Suppressor macrophage (primary cell): ENCODE data around the gene SPRY1.

Experiments used
- DNase-seq, 4 experiments: peaks; one replicate each; pipeline ENCODE4 v3.0.0-alpha.2; 2020 to 2022

The SPRY1 gene

DNA sequence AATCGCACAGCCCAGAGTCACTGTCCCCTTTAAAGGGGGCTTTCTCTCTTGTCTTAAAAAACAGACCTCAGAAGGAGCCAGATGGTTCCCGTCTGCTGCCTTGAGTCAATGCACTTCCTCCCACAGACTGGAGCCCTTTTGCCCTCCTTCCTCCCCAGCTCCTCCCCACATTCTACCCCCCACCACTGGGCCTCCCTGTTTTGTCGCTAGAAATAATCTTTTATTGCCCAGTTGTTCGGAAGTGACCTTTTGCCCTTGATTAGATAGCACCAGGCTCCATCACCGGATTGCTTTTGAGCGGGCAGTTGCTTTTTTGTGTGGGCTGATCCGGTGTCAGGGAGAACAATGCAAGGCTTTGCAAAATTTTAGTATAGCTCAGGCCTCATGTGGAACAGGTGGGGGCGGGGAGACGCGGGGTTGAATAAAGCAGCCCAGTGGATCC is 47.7 kb downstream of the SPRY1 start:
- DNase-seq = peak; percentile 53 to 80 (median 76)

DNA sequence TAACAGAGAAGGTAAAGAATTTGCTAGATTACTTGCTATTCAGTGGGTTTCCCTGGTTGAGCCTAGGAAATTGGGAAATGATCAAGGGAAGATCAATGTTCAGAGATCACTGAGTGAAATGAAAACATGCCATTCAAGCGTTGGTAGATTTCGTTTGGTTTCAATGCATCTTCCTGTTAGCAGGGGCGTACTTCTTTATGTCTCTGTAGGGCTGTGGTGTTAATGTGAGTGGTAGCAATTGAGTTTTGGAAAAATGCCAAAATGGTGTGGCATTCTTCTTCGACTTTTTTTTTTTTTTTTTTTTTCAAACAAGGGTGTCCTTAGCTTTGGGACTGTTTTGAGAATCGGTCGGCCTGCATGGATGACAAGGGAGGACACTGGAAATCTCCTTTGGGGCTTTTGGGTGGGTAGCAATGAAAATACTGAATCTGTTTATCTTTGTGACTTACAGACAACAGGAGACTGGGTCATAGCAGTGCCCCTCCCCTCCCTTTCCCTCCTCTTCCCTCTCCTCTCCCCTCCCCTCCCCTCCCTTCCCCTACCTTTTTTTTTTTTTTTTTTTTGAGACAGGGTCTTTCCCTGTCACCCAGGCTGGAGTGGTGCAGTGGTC is 50.4 kb downstream of the SPRY1 start:
- DNase-seq = peak in 1 of 4 experiments; percentile 11

DNA sequence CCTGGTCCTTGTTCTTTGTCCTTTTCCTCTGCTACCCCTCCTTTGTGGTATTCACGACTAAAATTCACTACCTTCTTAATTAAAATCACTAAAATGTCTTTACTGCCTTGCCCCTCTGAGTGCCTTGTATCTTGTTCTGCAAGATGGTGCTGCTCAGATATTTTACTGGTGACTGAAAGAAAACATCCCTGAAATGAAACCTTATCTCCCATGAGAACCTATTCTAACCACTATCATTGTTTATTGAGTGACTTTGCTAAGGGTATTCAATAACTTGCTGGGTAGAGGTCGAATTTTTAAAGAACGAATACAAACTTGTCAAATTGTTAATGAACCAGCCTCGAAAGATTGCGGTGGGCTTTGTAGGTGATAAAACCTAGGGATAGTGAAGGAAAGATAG is 52.8 kb downstream of the SPRY1 start:
- DNase-seq = no peak

DNA sequence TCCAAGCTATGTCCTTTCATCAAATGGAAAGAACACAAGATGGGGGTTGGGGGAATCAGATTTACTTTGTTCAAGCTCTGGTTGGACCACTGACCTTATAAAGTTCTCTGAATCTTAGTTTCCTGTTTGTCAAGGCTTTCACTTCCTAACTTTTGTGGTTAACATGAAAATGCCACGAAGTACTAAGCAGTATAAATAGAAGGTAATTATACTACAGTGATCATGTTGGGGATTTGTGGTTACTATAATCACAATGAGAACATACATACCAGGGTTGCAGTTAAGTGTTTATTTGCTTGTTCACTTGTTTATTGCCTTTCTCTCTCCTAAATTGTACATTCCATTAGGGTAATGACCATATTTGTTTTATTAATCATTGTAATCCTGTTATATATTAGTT is 53.2 kb downstream of the SPRY1 start:
- DNase-seq = peak in 3 of 4 experiments; percentile 22 to 75 (median 68)

DNA sequence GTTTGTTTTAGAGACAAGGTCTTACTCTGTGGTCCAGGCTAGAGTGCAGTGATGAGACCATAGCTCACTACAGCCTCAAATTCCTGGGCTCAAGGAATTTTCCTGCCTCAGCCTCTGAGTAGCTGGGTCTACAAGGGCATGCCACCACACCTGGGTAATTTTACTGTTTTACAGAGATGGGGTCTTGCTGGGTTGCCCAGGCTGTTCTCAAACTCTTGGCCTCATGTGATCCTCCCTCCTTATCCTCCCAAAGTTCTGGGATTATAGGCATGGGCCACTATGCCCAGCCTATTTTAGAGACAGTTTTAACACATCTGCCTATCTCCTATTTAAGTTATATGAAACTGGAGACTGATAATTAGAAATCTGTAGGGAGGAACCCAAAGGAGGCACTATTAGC is 53.8 kb downstream of the SPRY1 start:
- no peak for DNase-seq

DNA sequence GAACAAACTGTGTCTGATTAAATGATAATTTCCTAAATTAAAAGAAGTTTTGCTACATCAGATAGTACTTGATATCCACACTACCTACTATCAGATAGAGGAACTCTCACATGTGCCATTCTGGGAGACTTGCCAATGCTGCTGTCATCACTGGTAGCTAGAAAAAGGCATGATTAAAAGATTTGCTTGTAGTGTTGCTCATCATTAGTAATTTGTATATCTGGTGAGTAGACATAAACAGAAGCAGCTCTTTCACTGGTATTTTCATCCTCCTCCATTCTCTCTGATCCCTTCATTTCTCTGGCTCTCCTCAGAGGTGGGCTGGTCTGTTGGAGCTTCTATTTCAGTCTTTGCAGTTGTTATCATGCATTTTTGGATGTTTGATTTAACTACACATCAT is 56.0 kb downstream of the SPRY1 start:
- DNase-seq = peak; percentile 89 to 95 (median 92)

DNA sequence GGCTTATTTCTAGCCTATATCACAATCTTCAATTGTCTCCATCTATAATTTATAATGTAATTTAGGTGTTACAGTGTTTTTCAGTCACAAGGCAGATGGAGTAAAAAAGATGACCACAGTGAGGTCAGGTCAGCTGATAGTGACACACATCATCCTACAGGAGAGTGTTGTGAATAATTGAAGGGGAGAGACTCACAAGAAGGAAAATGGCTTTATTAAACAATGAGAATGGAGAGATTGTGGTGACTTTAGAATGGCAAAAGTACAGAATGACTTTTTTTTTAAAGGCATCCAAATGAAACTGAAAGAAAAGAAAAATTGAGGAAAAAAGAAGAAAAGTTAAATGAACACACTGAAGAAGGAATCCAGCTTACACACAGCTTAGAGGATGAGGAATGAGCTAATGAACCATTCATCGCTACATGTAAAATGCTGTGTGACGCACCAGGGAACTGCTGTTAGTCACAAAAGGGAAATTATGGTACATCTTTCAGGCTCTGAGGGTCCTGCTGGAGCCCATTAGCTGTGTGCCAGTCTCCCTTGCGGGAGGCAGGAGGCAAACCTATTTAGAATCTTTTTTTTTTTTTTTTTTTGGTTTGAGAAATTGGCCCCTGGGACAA is 56.6 kb downstream of the SPRY1 start:
- DNase-seq = peak; percentile 50 to 70 (median 57)
